GM21786 (cell line): ENCODE measurements around the gene CRYZL1.

Experiments used
- ATAC-seq: cut with Tn5 transposase; IDR thresholded peaks from one replicate; pipeline ENCODE4 v1.9.1; 2021; ENCODE audit not compliant: unreplicated experiment

CRYZL1 gene

GRCh38 chr21:33566514-33566913 is 75.0 kb downstream of the CRYZL1 start:
- no peak for ATAC-seq

DNA sequence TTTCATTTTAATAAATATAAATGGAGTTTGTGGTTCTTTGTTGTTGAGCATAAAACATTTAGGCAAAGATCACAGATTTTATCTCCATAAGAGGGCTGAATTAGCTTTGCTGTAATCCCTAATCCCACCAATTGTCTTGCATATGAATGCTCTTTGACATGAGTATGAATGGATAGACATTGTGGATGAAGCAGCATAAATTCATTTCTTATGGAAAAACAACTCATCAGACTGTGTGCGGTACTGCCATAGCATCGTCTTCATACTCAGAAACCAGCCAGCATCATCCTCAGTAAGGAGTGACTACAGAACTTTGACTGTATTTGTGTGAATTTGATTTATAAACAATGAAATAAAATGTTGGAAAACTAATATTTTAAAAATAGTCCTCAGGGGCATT is 79.2 kb downstream of the CRYZL1 start:
- no peak for ATAC-seq

- ATAC-seq = no peak
Measured at GRCh38 chr21:33561373-33561772, 80.2 kb downstream of the CRYZL1 start.

DNA sequence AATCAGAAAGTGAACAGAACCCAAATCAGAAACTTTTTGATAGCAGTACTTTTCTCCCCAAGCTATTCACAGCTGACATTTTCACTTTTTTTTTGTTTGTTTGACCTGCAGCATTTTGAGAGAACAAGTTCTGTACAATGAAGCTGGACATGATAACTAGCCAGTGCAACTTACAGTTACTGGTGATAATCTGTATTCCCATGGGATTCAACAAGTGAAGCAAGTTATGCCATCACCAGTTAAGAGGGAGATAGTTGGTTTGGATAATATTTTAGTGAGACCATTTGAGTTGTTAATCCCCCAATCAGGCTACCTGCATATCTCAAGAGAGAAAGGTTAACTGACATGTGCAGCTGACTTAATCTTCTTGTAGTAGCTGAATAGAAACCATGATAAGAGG is 80.6 kb downstream of the CRYZL1 start:
- ATAC-seq = no peak

DNA sequence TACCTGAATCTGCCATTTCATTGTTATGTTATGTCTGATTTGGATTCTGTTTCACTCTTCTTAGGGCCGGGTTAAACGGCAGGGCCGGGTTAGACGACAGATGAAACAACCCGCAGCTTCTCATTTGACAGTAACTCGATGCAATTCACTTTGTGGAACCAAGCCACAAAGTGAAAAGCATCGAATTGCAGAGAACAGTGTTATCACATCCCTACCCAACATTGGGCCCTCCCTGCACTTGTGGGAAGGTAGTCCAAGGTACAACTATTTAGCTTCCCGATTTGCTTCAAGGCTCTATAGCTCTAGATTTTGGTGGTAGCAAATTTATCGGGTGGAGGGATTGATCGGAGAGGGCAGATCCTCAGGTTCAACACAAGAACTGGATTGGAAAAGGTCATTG is 81.7 kb downstream of the CRYZL1 start:
- no peak for ATAC-seq

GRCh38 chr21:33558777-33559421 is 82.6 kb downstream of the CRYZL1 start:
- no peak for ATAC-seq

- no peak for ATAC-seq
Measured at GRCh38 chr21:33557447-33557846, 84.1 kb downstream of the CRYZL1 start.

GRCh38 chr21:33554982-33555344 is 86.6 kb downstream of the CRYZL1 start:
- no peak for ATAC-seq

DNA sequence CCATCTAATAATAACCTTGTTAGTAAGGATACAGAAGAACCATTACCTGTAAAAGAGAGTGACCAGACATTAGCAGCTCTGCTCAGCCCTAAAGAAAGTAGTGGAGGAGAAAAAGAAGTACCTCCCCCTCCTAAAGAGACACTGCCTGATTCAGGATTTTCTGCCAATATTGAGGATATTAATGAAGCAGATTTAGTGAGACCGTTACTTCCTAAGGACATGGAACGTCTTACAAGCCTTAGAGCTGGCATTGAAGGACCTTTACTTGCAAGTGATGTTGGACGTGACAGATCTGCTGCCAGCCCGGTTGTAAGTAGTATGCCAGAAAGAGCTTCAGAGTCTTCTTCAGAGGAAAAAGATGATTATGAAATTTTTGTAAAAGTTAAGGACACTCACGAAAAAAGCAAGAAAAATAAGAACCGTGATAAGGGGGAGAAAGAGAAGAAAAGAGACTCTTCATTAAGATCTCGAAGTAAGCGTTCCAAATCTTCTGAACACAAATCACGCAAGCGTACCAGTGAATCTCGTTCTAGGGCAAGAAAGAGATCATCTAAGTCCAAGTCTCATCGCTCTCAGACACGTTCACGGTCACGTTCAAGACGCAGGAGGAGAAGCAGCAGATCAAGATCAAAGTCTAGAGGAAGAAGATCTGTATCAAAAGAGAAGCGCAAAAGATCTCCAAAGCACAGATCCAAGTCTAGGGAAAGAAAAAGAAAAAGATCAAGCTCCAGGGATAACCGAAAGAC is 87.1 kb downstream of the CRYZL1 start:
- ATAC-seq = no peak

DNA sequence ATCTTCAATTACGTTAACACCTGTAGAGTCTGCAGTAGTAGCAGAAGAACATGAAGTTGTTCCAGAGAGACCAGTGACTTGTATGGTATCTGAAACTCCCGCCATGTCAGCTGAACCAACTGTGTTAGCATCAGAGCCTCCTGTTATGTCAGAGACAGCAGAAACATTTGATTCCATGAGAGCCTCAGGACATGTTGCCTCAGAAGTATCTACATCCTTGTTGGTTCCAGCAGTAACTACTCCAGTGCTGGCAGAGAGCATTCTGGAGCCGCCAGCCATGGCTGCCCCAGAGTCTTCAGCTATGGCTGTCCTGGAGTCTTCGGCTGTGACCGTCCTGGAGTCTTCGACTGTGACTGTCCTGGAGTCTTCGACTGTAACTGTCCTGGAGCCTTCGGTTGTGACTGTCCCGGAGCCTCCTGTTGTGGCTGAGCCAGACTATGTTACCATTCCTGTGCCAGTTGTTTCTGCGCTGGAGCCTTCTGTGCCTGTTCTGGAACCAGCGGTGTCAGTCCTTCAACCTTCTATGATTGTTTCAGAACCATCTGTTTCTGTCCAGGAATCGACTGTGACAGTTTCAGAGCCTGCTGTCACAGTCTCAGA is 88.4 kb downstream of the CRYZL1 start:
- ATAC-seq = no peak

GRCh38 chr21:33552093-33552998 is 89.2 kb downstream of the CRYZL1 start:
- no peak for ATAC-seq

GRCh38 chr21:33551664-33552063 is 89.9 kb downstream of the CRYZL1 start:
- no peak for ATAC-seq

DNA sequence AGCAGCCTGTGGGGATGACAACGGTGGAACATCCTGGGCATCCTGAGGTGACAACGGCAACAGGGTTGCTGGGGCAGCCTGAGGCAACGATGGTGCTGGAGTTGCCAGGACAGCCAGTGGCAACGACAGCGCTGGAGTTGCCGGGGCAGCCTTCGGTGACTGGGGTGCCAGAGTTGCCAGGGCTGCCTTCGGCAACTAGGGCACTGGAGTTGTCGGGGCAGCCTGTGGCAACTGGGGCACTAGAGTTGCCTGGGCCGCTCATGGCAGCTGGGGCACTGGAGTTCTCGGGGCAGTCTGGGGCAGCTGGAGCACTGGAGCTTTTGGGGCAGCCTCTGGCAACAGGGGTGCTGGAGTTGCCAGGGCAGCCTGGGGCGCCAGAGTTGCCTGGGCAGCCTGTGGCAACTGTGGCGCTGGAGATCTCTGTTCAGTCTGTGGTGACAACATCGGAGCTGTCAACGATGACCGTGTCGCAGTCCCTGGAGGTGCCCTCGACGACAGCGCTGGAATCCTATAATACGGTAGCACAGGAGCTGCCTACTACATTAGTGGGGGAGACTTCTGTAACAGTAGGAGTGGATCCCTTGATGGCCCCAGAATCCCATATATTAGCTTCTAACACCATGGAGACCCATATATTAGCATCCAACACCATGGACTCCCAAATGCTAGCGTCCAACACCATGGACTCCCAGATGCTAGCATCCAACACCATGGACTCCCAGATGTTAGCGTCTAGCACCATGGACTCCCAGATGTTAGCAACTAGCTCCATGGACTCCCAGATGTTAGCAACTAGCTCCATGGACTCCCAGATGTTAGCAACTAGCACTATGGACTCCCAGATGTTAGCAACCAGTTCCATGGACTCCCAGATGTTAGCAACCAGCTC is 90.5 kb downstream of the CRYZL1 start:
- no peak for ATAC-seq

DNA sequence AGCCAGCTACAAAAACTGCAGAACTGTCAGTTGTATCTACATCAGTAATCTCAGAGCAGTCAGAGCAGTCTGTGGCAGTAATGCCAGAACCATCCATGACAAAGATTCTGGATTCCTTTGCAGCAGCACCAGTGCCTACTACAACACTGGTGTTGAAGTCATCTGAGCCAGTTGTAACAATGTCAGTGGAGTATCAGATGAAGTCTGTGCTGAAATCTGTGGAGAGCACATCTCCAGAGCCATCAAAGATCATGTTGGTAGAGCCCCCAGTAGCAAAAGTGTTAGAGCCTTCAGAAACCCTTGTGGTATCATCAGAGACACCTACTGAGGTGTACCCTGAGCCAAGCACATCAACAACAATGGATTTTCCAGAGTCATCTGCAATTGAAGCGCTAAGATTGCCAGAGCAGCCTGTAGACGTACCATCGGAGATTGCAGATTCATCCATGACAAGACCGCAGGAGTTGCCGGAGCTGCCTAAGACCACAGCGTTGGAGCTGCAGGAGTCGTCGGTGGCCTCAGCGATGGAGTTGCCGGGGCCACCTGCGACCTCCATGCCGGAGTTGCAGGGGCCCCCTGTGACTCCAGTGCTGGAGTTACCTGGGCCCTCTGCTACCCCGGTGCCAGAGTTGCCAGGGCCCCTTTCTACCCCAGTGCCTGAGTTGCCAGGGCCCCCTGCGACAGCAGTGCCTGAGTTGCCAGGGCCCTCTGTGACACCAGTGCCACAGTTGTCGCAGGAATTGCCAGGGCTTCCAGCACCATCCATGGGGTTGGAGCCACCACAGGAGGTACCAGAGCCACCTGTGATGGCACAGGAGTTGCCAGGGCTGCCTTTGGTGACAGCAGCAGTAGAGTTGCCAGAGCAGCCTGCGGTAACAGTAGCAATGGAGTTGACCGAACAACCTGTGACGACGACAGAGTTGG is 91.4 kb downstream of the CRYZL1 start:
- ATAC-seq = no peak

- no peak for ATAC-seq
Measured at GRCh38 chr21:33546086-33546485, 95.5 kb downstream of the CRYZL1 start.

GRCh38 chr21:33544451-33545195 is 96.9 kb downstream of the CRYZL1 start:
- no peak for ATAC-seq

GRCh38 chr21:33543505-33544129 is 97.9 kb downstream of the CRYZL1 start:
- ATAC-seq = no peak
